Adipose tissue (tissue), 3 donors: ENCODE data around the gene RPH3AL. TPM values are rescaled to one million over a fixed set of nuclear protein-coding genes. Genes with fewer than 3 reads are reported as not detected.
"Not testable (repeated sequence)": the region's sequence is repeated elsewhere in the genome, so short reads cannot be mapped to it uniquely, and the experiment has no call there.

Source experiments
- H3K27ac ChIP-seq: one replicate; pipeline ENCODE4 v1.5.1; 2013; ENCODE audit warnings: low read depth, low read length
- WGBS, 3 donors: extraction: QIAGEN DNeasy Blood & Tissue Kit; methylation state at CpG; one replicate each; pipeline ENCODE4 v1.1.7; 2013; 5-methylcytosine and 5-hydroxymethylcytosine counted together
- polyA plus RNA-seq, 3 donors: library from polyadenylated mRNA; stranded (reverse); fragments of 200-250 nt; gene quantifications; one replicate each; pipeline ENCODE4 v1.2.3, GENCODE V29; 2013
- donor health status: healthy with polysubstance abuse.
- donor health status: Bipolar disorder and iron deficiency.
- donor health status: healthy.

Gene RPH3AL
- polyA plus RNA-seq, 3 donors = 19.7 to 30.1 (median 25.5) TPM

DNA sequence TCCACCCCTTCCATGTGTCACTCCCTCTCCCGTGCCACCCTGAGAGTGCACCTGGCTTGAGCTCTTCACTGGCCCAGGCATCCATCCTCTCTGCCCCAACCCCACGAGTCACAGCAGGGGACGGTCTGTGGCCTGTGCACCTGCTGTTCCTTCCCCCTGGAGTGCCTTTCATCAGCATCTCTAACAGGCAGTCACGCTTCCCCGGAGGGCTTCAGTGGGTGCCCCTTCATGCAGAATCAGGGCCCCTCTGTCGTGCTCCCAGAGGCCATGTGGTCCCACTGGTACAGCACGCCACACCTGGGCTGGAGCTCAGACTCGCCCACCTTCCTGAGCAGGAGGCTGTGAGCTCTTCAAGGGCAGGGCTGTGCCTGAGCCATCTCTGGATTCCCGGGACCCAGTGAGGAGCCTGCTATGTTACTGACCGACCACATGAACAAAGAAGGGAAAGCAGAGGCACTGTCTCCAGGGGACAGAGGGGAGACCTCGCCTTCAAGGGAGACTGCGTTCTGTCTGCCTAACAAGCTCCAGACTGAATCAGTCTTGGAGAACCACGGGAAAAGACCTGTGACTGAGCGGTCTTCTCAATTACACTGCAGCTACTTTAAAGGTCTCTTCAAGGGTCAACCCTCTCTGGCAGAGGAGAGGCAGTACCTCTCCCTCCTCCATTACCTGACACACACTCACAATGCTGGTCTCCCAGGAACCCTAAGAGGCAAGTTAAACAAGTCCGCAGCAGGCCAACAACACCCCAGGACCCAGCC lies 92.4 kb downstream of the RPH3AL start:
- WGBS, 3 donors = 72 to 81% (median 75%) methylated on average over 15 of the region's 15 CpGs
- no peak overlapping the region for H3K27ac ChIP-seq

DNA sequence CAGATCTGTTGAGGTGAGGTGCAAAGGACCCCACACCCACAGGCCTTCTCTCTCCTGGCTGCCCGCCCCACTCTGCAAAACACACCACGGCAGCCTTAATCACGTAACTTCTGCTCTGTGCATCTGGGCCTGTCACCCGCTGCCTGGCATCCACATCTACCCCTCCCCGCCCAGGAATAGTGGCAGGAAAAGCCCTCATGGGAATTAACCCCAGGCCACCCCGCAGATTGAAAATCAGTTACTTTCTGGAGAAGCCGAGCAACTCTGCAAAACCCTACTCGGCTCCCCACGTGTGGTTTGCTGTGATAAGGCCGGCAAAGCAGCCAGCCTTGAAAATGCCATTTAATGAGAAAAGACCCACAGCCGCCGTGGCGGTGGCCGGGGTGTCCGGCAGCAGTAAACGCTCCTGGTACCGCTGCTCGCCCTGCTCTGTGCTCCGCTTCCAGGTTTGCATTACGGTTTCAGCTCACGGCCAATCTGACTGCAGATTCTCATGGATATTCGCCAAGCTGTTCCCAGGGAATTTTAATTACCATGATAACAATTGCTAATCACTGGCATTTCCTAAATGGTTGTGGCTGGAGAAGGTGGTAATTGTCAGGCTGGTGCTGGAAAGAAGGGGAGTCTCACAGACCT lies 93.1 kb downstream of the RPH3AL start:
- no peak overlapping the region for H3K27ac ChIP-seq
- 65 to 68% (median 65%) methylated on average over 22 of the region's 22 CpGs for WGBS, 3 donors

DNA sequence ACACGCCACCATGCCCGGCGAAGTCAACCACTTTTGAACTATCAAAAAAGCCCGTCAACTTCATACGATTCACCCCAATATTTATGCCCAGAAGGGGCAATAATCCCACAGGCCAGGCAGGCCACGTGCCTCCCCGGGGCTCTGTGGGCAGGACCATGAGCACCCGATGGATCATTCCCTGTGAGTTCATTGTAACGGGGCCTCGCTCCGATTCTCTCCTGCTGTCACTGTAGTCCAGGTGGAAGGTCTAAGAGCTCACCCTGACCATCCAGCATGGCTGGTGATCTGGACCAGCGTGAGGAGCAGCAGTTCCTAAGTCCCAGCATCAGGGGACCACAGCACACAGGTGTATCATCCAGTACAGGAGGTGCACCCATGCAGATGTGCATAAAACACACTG lies 93.7 kb downstream of the RPH3AL start:
- 93 to 96% (median 95%) methylated on average over 12 of the region's 12 CpGs for WGBS, 3 donors
- no peak overlapping the region for H3K27ac ChIP-seq

DNA sequence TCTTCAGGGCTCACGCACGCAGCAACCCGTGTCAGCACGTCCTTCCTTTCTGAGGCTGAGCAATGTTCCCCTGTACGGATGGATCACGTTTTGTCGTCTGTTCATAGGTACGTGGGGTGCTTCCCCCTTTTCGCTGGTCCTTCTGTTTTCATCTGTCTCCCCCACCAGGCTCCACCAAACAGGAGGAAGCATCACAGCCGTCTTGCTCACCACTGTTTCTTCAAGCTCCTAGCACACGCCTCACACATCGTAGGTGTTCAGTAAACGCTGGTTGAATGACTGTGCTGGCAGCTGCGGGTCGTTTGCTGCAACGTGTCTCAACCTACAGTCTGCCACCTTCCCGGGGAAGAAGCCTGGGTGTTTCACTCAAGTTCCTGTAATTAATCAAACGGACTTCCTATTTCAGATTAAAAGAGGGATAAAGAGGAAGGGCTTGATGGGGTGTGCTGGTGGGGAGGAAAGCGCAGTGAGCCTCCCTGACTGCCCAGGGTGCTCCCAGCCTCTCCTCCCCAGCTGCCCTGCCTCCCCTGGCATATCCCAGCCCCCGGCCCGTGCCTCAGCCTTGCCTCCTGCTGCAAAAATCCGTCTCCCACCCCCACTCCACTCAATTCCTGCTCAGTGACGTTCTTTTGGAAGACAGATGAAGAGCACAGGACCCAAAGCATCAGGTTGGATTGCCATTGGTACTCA lies 94.4 kb downstream of the RPH3AL start:
- WGBS, 3 donors = 39 to 74% (median 39%) methylated on average over 23 of the region's 23 CpGs
- no peak overlapping the region for H3K27ac ChIP-seq

DNA sequence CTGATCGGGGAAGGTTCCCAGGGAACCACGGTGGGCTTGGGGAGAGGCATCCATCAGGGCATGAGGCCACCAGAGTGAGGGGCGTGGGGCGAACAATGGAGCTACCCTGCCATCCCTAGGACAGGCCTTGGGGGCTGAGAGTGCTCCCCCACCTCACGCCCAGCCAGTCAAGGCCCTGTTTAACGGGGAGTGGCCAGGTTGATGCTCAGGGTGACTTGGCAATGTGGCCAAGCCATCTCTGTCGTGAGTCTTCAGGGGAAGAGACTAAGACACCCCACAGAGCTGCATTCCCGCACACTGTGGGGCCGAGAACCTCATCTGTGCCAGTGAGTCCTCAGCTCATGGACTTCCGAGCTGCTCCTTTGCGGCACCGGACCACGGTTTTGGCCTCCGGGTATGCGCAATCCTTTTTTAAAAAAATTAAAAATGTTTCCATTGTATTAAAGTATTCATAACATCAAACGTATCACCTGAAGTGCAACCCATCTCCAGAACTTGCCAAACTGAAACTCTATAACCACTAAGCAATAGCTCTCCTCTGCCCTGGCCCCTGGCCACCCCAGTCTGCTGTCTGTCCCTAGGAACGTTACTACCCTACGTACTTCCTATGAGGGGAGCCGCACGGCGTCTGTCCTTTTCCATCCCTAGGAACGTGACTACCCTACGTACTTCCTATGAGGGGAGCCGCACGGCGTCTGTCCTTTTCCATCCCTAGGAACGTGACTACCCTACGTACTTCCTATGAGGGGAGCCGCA lies 99.3 kb downstream of the RPH3AL start:
- WGBS, 3 donors = 86 to 90% (median 89%) methylated on average over 18 to 23 of the region's 29 CpGs

DNA sequence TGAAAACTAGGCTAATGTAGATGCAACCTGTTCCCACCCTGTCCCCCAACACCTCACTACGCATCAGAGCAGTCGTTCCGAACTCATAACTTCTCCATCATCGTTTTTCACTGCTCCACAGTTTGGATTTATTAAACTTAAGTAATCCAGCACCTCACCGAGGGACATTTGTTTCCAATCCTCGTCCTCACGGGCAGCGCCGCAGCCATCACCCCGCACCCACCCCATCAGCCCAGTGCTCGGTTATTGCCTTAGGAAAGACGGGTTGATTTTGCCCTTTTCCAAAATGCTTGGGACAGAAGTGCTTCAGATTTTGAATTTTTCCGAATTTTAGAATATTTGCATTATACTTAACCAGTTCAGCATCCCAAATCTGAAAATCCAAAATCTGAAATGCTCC lies 100.2 kb downstream of the RPH3AL start:
- WGBS, 3 donors = 91 to 94% (median 93%) methylated on average over 13 of the region's 13 CpGs
- no peak overlapping the region for H3K27ac ChIP-seq

More for the DNA sequence above, 99.3 kb downstream of the RPH3AL start:
- no peak overlapping the region for H3K27ac ChIP-seq

DNA sequence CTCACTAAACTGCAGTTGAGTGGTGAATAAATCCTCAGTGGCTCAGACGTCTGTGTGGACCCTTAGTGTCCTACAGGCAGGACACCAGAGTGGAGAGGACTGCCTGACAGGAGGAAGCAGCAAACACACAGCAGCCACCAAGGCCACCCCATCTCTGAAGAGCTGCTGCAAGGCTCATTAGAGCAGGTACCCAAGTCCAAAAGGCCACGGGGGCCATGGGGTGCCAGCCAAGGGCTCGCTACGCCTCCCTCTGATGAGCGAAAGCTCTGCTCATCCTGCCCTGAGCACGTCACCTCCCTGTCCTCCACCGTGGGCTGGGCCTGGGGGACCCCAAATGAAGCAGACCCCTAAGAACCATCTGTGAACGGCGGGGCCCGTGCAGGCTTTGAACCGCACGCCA lies 101.1 kb downstream of the RPH3AL start:
- no peak overlapping the region for H3K27ac ChIP-seq
- WGBS, 3 donors = 92 to 99% (median 95%) methylated on average over 12 of the region's 12 CpGs

DNA sequence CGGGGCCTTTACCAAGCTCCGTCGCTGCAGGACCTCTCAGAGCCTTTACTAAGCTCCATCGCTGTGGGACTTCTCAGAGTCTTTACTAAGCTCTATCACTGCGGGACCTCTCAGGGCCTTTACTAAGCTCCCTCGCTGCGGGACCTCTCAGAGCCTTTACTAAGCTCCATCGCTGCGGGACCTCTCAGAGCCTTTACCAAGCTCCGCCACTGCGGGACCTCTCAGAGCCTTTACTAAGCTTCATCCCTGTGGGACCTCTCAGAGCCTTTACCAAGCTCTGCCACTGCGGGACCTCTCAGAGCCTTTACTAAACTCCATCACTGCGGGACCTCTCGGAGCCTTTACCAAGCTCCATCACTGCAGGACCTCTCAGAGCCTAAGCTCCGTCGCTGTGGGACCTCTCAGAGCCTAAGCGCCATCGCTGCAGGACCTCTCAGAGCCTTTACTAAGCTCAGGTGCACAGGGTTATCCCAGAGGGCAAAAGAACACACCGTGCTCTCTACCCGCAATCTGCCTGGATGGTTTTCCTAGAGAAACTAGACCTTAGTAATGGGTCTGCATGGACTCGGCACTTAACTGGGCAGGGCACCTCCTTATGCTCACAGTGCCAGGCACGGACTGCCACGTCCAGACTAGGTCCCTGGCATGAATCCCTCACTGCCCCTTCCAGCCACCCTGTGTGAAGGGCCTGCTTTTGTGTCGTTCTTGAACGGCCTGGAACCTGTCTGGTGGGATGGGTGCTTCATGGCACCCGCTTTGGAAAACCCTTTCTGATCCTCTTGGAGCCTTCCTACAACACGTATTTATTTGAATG lies 101.9 kb downstream of the RPH3AL start:
- 90 to 94% (median 91%) methylated on average over 27 of the region's 27 CpGs for WGBS, 3 donors
- no peak overlapping the region for H3K27ac ChIP-seq

DNA sequence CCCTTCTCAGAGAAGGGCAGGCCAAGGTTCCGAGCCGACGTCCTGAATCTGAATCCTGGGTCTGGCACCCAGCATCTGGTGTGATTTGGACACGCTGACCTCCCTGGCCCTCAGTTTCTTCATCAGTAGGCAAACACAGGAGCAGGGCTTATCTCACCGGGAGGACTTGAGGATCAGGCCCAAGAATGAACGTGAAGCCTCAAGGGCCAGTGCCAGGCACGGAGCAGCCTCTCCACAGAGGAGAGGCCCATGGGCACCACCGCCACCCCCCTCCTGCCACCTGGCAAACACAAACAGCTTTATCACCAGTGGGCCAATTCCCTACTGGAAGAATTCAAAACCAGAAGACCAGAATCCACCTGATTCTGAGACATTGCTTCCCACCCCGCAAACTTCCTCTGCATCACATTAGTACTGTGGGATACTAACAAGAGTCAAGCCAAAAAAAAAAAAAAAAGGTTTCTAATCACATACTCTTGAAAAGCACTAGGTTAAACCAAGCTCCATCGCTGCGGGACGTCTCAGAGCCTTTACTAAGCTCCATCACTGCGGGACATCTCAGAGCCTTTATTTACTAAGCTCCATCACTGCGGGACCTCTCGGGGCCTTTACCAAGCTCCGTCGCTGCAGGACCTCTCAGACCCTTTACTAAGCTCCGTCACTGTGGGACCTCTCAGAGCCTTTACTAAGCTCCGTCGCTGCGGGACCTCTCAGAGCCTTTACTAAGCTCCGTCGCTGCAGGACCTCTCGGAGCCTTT lies 103.2 kb downstream of the RPH3AL start:
- H3K27ac ChIP-seq = no peak overlapping the region
- 75 to 90% (median 88%) methylated on average over 24 of the region's 24 CpGs for WGBS, 3 donors

DNA sequence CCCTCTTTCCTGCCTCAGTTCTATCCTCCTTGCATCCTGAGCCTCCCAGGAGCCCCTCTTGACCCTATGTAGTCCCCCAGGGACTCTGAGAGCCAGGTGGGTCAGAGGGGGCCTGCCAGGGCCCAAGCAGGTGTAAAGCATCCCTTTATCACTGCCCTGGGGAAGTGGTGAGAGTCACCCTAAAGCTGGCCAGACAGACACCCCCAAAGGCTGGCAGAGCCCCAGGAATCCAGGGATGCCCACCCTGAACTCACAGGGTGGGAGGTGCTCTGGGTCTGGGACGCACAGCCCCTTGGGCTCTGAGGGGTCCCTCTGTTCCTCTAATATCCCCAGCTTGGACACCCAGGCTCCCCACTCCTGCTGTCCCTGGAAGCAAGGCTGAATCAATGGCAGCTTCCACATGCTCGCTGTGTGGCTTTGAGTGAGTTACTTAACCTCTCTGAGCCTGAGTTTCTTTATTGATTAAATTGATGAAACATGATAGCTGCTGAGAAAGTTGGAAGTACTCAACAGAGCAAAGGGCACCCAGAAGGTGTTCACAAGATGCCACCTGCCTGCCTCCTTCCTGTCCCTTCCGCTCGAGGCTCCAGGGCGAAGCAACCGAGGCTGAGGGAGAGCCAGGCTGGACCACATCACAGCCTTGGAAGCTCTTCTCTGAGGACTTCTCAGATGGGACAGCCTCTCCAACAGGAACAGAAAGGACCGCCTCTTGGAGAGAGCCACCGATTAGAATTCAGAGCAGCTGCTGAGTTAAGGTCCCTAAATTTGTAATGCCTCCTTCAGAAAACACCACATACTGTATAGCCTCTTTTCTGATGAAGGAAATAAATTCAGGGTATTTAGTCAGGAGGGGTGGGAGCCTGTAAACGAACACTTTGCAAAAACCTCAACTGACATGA lies 104.0 kb downstream of the RPH3AL start:
- H3K27ac ChIP-seq = no peak overlapping the region
- 77 to 89% (median 88%) methylated on average over 9 of the region's 9 CpGs for WGBS, 3 donors

DNA sequence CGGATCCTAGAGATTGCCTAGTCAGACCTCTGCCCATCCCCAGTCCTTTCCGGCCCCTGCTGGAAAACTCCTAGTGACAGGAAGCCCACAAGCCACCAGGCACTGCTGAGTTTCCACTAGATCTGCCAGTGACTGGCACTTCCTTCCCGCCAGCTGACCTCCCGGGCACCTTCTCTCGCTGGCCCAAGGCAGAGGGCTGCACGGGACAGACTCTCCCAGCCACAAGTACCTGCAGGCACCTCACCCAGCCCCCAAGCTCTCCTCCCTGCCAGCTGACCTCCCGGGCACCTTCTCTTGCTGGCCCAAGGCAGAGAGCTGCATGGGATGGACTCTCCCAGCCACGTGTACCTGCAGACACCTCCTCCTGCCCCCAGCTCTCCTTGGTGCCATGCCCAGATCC lies 104.8 kb downstream of the RPH3AL start:
- no peak overlapping the region for H3K27ac ChIP-seq
- 29 to 48% (median 35%) methylated on average over 8 of the region's 8 CpGs for WGBS, 3 donors

DNA sequence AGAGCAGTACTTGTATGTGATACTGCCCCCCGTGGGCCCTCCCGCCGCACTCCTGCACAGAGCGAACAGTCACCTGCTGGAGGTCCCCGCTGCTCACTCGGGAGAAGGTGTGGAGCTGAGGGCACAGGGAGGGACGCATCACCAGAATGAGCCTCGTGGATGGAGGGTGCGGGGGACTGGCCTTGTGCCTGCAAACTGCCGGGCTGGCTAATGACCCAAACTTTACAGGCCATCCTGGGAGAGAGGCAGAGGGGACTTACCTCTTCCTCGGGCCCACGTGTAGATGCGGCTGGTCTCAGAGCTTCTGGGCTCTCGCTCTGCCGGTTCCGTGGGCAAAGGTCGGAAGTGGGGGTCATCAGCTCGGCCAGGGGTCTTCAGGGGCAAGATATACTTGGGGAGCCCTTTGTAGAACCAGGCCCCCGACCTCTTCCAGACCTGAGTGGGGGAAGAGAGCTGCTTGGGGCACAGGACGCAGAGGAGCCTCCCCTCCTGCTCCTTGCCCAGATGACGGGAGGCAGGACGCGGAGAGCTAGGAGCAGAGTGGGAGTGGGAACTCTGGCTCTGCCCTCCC lies 105.7 kb downstream of the RPH3AL start:
- WGBS, 3 donors = 89 to 90% (median 90%) methylated on average over 23 of the region's 23 CpGs

DNA sequence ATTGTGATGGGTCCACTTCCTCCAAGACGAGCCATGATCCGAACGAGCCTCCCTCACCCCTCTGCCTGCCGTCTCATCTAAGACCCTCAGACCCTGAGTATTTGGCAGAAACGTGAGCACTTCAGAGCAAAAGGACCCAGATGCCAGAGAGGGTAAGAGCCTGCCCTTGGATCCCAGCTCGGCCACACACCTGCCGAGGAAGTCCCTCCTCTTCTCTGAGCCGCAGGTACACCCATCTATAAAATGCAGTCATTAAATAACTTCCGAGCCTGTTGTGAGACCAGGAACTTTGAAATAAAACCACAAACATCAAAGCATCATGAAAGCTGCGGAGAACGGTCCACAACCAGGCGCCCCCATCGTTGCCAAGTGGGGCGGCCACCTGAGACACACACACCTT lies 106.4 kb downstream of the RPH3AL start:
- H3K27ac ChIP-seq = no peak overlapping the region
- WGBS, 3 donors = 90 to 95% (median 92%) methylated on average over 14 of the region's 14 CpGs

More for the DNA sequence above, 105.7 kb downstream of the RPH3AL start:
- no peak overlapping the region for H3K27ac ChIP-seq

DNA sequence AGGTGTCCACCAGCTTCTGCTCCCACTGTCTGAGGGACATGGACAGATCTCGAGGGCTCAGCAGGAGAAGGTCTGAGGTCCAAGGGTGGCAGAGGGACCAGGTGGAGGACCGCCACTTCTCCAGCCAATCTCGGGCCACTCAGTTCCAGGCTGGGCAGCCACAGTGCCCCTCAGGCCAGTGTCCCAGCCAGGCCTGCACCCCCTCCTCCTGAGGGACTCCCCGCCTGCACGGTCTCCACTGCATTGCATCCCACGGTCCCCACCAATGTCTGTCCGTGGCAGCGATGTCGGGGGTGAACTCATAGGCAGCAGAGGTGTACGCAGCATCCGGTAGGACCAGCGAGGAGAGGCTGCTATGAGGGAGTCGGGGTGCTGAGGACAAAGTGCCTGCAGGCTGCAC lies 107.0 kb downstream of the RPH3AL start:
- 93 to 96% (median 93%) methylated on average over 11 to 13 of the region's 13 CpGs for WGBS, 3 donors

DNA sequence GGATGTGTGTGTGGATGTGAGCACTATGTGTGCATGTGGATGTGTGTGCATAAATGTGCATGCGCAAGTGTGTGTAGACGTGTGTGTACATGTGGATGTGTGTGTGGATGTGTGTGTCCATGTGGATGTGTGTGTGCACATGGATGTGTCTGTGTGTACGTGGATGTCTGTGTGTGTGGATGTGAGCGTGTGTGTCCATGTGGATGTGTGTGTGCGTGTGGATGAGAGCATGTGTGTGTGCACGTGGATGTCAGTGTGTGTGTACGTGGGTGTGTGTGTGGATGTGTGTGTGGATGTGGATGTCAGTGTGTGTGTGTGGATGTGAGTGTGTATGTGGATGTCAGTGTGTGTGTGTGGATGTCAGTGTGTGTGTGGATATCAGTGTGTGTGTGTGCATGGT lies 107.6 kb downstream of the RPH3AL start:
- no peak overlapping the region for H3K27ac ChIP-seq
- 95 to 99% (median 96%) methylated on average over 7 of the region's 7 CpGs for WGBS, 3 donors

More for the DNA sequence above, 107.0 kb downstream of the RPH3AL start:
- H3K27ac ChIP-seq = no peak overlapping the region

DNA sequence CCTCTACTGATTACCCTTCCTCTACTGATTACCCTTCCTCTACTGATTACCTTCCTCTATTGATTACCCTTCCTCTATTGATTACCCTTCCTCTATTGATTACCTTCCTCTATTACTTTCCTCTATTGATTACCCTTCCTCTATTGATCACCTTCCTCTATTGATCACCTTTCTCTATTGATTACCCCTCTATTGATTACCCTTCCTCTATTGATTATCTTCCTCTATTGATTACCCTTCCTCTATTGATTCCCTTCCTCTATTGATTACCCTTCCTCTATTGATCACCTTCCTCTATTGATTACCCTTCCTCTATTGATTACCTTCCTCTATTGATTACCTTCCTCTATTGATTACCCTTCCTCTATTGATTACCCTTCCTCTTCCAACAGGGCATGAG lies 108.7 kb downstream of the RPH3AL start:
- H3K27ac ChIP-seq = not testable (repeated sequence)
